Dendritic cell treated with granulocyte-macrophage colony-stimulating factor and Interleukin-4, amounts not matched to agents 40 ng/mL and 50 ng/mL, for 4 days (primary cell): ENCODE data around the gene AAK1.

Experiments used
- H3K27ac Mint-ChIP-seq: one replicate; pipeline ENCODE4 v1.8.0; 2022; ENCODE audit warnings: mild to moderate bottlenecking, mixed read lengths
- H3K27me3 Mint-ChIP-seq: one replicate; pipeline ENCODE4 v1.8.0; 2022; ENCODE audit warnings: mild to moderate bottlenecking, mixed read lengths
- H3K36me3 Mint-ChIP-seq: one replicate; pipeline ENCODE4 v1.8.0; 2022; ENCODE audit warnings: low read depth, mixed read lengths
- H3K4me1 Mint-ChIP-seq: one replicate; pipeline ENCODE4 v1.8.0; 2022; ENCODE audit warnings: low read depth, mixed read lengths
- H3K4me3 Mint-ChIP-seq: one replicate; pipeline ENCODE4 v1.8.0; 2022; ENCODE audit warnings: mild to moderate bottlenecking, moderate library complexity, mixed read lengths
- H3K9me3 Mint-ChIP-seq: one replicate; pipeline ENCODE4 v1.8.0; 2022; ENCODE audit warnings: mixed read lengths
- intact Hi-C: fragments of 100-400 bp; cut with micrococcal nuclease; formaldehyde crosslinking; loops from one replicate; pipeline ENCODE4 v1.15.0; 2022

AAK1 gene

DNA sequence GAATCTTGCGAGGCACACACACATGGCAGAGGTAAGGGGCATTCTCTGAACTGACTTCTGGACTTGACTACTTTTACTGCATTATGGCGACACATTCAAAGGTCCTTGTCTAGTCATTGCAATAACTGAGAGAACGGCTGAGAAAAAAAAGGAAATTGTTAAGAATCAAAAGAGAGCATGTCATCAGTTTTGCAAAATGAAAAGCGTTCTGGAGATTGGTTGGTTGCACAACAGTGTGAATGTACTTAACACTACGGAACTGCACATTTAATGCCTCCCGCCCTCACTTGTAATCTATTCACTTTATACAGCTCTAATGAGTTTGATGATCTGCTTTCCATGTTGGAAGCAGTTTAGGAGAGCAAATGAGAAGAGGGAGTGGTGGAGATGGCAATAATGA is 137.8 kb downstream of the AAK1 start:
- Mint-ChIP-seq H3K27me3 (no peaks in the 10 kb centered on the region), H3K36me3 (peaks cover 66% of the 10 kb centered on the region), H3K9me3 (peaks cover 7% of the 10 kb centered on the region), H3K4me3 (peak overlapping the region; percentile 51), H3K27ac (peak overlapping the region; percentile 77), H3K4me1 (peaks cover 52% of the 10 kb centered on the region)
- intact Hi-C loops, result no loop called here

GRCh38 chr2:69501301-69501700 is 142.2 kb downstream of the AAK1 start:
- intact Hi-C loops, result no loop called here
- peak overlapping the region; percentile 58 for H3K27ac Mint-ChIP-seq

DNA sequence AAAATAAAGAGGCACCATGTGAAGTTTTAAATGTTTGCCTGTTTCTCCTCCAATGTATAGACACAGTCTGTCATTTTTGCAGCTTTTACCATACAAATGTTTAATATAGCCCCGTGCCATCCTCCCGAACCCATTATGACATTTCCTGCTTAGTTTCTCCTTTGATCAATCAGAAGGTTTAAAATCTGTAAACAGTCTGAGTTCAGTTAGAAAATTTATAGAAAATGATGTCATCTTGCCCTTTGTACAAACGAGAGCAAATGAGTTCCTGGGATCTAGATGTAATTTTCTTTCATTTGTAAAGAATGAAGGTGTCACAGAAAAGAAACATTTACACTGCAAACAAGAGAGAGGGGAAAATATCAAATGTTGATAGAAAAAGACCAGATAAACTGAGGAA is 143.6 kb downstream of the AAK1 start:
- intact Hi-C loops, result no loop called here
- H3K4me3 Mint-ChIP-seq, result no peak overlapping the region
- H3K9me3 Mint-ChIP-seq, result no peaks in the 10 kb centered on the region
- no peaks in the 10 kb centered on the region for H3K27me3 Mint-ChIP-seq
- peaks cover 29% of the 10 kb centered on the region for H3K4me1 Mint-ChIP-seq
- peaks cover 64% of the 10 kb centered on the region for H3K36me3 Mint-ChIP-seq
- no peak overlapping the region for H3K27ac Mint-ChIP-seq

More at GRCh38 chr2:69501301-69501700, 142.2 kb downstream of the AAK1 start:
- H3K27me3 Mint-ChIP-seq, result no peaks in the 10 kb centered on the region
- H3K4me1 Mint-ChIP-seq, result peaks cover 40% of the 10 kb centered on the region
- peaks cover 63% of the 10 kb centered on the region for H3K36me3 Mint-ChIP-seq
- no peak overlapping the region for H3K4me3 Mint-ChIP-seq
- no peaks in the 10 kb centered on the region for H3K9me3 Mint-ChIP-seq

GRCh38 chr2:69499242-69499641 is 144.3 kb downstream of the AAK1 start:
- H3K4me3 Mint-ChIP-seq, result no peak overlapping the region
- H3K36me3 Mint-ChIP-seq, result peaks cover 66% of the 10 kb centered on the region
- H3K27ac Mint-ChIP-seq, result peak overlapping the region; percentile 55
- no peaks in the 10 kb centered on the region for H3K27me3 Mint-ChIP-seq
- intact Hi-C loops, result no loop called here
- H3K9me3 Mint-ChIP-seq, result no peaks in the 10 kb centered on the region
- H3K4me1 Mint-ChIP-seq, result peaks cover 29% of the 10 kb centered on the region

DNA sequence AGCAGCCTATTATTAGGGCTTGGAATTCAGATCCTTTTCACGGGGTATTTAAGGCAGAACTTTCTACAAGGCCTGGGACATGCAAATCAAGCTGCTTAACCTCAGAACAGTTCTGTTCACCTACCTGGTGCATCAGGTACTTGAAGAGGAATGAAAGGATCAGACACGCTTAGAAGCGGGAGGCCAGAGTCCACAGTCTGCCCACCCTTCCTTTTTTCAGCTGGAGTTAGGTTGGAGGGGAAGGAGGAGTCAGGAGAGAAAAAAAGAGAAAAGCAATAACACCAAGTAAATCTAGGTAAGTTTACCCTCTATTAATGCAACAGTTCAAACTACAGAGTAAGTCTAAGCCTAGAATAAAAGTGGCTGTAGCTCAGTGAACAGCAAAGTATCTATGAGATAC is 147.7 kb downstream of the AAK1 start:
- intact Hi-C loops, result no loop called here
- Mint-ChIP-seq H3K27me3 (no peaks in the 10 kb centered on the region), H3K36me3 (peaks cover 73% of the 10 kb centered on the region), H3K4me3 (no peak overlapping the region), H3K27ac (no peak overlapping the region), H3K4me1 (peaks cover 18% of the 10 kb centered on the region), H3K9me3 (no peaks in the 10 kb centered on the region)

DNA sequence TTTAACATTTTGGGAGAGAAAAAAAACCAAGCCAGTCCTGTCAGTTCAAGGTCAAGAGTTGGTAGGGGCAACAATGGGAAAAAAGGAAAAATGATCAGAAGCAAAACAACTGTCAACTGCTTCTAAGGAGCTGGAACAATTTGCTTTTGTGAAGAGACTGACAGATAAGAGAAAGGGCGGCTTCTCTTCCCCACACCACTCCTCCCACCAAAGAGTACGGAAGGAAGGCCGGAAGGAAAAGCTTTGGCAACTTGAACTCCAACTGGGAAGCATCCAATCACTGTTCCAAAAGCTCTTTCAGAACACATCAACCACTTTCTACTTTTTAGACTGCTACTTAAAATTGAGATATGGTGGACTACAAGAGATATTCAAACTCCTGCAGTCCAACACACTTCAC is 148.5 kb downstream of the AAK1 start:
- Mint-ChIP-seq H3K4me1 (peaks cover 17% of the 10 kb centered on the region), H3K27me3 (no peaks in the 10 kb centered on the region), H3K9me3 (no peaks in the 10 kb centered on the region), H3K27ac (no peak overlapping the region), H3K4me3 (no peak overlapping the region), H3K36me3 (peaks cover 70% of the 10 kb centered on the region)
- intact Hi-C loops, result no loop called here

- intact Hi-C loops, result no loop called here
Measured at GRCh38 chr2:69494126-69494525, 149.4 kb downstream of the AAK1 start.

DNA sequence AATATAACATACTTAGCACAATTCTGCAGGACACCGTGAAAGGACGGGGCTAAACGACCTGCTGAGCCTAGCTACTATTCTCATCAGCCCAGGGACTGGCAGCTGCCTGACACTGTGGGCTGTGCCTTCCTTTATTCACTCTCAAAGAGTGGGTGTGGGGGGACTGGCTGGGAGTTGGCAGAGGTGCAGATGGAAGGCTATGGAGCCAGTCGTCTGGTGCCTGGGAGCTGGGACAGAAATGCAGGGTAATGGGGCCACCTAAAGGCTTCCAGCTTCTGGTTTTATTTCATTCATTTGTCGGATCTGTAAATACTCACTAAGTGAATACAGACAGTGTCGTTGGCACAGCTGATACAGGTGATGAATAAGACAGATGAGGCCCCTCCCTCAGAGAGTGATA is 150.3 kb downstream of the AAK1 start:
- intact Hi-C loops, result no loop called here
- Mint-ChIP-seq H3K4me1 (peaks cover 7% of the 10 kb centered on the region), H3K36me3 (peaks cover 73% of the 10 kb centered on the region), H3K9me3 (no peaks in the 10 kb centered on the region), H3K4me3 (no peak overlapping the region), H3K27ac (no peak overlapping the region), H3K27me3 (no peaks in the 10 kb centered on the region)

More at GRCh38 chr2:69494126-69494525, 149.4 kb downstream of the AAK1 start:
- Mint-ChIP-seq H3K27ac (no peak overlapping the region), H3K9me3 (no peaks in the 10 kb centered on the region), H3K27me3 (no peaks in the 10 kb centered on the region), H3K36me3 (peaks cover 73% of the 10 kb centered on the region), H3K4me1 (peaks cover 12% of the 10 kb centered on the region), H3K4me3 (no peak overlapping the region)

DNA sequence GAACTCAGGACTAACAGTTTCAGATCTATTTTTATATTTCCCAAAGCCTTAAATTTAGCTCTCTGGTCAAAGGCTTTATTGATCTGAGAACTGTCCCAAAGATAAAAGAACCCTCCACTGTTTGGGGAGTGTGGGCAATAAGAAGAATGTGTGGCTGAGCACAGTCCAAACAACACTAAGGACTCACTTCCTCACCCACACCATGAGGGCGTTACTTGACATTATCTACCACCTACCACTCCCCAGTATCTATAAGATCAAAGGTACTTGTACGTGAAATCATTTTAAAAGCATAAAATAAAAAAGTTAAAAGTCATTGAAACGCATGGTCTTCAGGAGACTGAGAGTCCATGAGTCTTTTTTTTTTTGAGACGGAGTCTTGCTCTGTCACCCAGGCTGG is 151.7 kb downstream of the AAK1 start:
- peaks cover 76% of the 10 kb centered on the region for H3K36me3 Mint-ChIP-seq
- peaks cover 7% of the 10 kb centered on the region for H3K4me1 Mint-ChIP-seq
- no peaks in the 10 kb centered on the region for H3K27me3 Mint-ChIP-seq
- intact Hi-C loops, result no loop called here
- H3K4me3 Mint-ChIP-seq, result no peak overlapping the region
- no peaks in the 10 kb centered on the region for H3K9me3 Mint-ChIP-seq
- no peak overlapping the region for H3K27ac Mint-ChIP-seq

DNA sequence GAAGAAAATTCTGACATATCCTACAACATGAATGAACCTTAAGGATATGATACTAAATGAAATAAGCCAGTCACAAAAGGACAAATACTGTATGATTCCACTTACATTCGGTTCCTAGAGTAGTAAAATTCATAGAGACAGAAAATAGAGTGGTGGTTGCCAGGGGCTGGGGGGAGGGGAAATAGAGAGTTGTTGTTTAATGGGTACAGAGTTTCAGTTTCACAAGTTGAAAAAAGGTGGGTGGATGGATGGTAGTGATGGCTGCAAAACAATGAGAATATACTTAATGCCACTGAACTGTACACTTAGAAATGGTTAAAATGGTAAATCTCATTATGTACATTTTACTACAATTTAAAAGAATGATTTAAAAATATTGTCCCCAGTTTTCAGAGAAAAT is 153.1 kb downstream of the AAK1 start:
- Mint-ChIP-seq H3K4me3 (no peak overlapping the region), H3K27ac (peak overlapping the region; percentile 34), H3K36me3 (peaks cover 81% of the 10 kb centered on the region)

DNA sequence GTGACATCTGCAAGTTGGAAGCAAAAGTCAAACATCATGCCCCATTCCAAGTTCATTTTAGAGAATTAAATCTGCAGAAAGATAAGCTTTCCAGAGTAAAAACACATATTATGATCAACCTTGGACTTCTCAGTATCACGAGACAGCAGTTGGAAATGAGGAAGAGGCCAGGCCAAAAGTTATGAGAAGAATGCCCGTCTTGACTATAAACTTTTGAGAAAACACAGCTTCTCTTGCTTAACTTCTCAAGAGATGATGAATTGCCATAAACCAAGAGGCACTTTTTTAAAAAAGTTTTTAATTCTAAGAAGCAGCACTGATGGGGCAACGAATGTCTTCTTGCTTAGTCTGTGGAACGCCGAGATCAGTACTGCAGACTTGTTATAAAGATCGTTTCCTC is 153.7 kb downstream of the AAK1 start:
- Mint-ChIP-seq H3K27ac (peak overlapping the region; percentile 34), H3K9me3 (no peaks in the 10 kb centered on the region), H3K36me3 (peaks cover 82% of the 10 kb centered on the region), H3K4me3 (no peak overlapping the region), H3K27me3 (no peaks in the 10 kb centered on the region), H3K4me1 (peaks cover 15% of the 10 kb centered on the region)
- intact Hi-C loops, result no loop called here

More for the DNA sequence above, 153.1 kb downstream of the AAK1 start:
- intact Hi-C loops, result no loop called here
- Mint-ChIP-seq H3K9me3 (no peaks in the 10 kb centered on the region), H3K4me1 (peaks cover 8% of the 10 kb centered on the region), H3K27me3 (no peaks in the 10 kb centered on the region)

GRCh38 chr2:69483696-69484095 is 159.8 kb downstream of the AAK1 start:
- H3K36me3 Mint-ChIP-seq, result peaks cover 83% of the 10 kb centered on the region
- peaks cover 7% of the 10 kb centered on the region for H3K4me1 Mint-ChIP-seq
- intact Hi-C loops, result no loop called here
- H3K27ac Mint-ChIP-seq, result no peak overlapping the region
- no peaks in the 10 kb centered on the region for H3K27me3 Mint-ChIP-seq
- H3K9me3 Mint-ChIP-seq, result no peaks in the 10 kb centered on the region
- H3K4me3 Mint-ChIP-seq, result no peak overlapping the region

DNA sequence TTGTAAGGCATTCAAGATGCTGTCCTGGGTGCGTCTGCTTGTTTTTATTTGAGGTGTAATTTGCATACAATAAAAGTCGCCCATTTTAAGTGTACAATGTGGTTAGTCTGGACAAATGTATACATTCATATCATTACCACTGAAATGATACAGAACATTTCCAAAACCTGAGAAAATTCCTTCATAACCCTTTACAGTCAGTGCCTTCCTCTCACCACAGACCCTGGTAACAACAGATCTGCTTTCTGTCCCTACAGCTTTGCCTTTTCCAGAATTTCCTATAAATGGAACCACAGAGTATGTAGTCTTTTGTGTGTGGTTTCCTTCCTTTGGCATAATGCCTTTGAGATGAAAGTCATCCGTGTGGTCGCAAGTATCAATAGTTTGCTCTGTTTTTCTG is 160.5 kb downstream of the AAK1 start:
- no peak overlapping the region for H3K4me3 Mint-ChIP-seq
- H3K4me1 Mint-ChIP-seq, result peaks cover 7% of the 10 kb centered on the region
- intact Hi-C loops, result no loop called here
- no peak overlapping the region for H3K27ac Mint-ChIP-seq
- H3K27me3 Mint-ChIP-seq, result no peaks in the 10 kb centered on the region
- peaks cover 83% of the 10 kb centered on the region for H3K36me3 Mint-ChIP-seq
- H3K9me3 Mint-ChIP-seq, result no peaks in the 10 kb centered on the region

- peaks cover 7% of the 10 kb centered on the region for H3K4me1 Mint-ChIP-seq
- intact Hi-C loops, result no loop called here
- no peaks in the 10 kb centered on the region for H3K27me3 Mint-ChIP-seq
- no peaks in the 10 kb centered on the region for H3K9me3 Mint-ChIP-seq
- H3K36me3 Mint-ChIP-seq, result peaks cover 83% of the 10 kb centered on the region
- no peak overlapping the region for H3K27ac Mint-ChIP-seq
- H3K4me3 Mint-ChIP-seq, result no peak overlapping the region
Measured at GRCh38 chr2:69482471-69482870, 161.1 kb downstream of the AAK1 start.

GRCh38 chr2:69481421-69481820 is 162.1 kb downstream of the AAK1 start:
- Mint-ChIP-seq H3K4me3 (no peak overlapping the region), H3K9me3 (no peaks in the 10 kb centered on the region), H3K27ac (no peak overlapping the region), H3K4me1 (peaks cover 7% of the 10 kb centered on the region), H3K36me3 (peaks cover 83% of the 10 kb centered on the region), H3K27me3 (no peaks in the 10 kb centered on the region)
- intact Hi-C loops, result no loop called here
